Posterior cingulate gyrus (tissue), 11 donors: ENCODE data around the gene RELN.
"Not testable (repeated sequence)": the region's sequence is repeated elsewhere in the genome, so short reads cannot be mapped to it uniquely, and the experiment has no call there.

Experiments
- DNase-seq, 10 donors: peaks; one replicate each; pipeline versions ENCODE4 v3.0.0 to v3.0.0-alpha.2; 2020 to 2021; ENCODE audit warnings: mixed read lengths in 3 of 10
- intact Hi-C: fragments of 100-400 bp; cut with DNase I; formaldehyde crosslinking; loops from one replicate; pipeline ENCODE4 v1.15.1; 2023

The RELN gene

DNA sequence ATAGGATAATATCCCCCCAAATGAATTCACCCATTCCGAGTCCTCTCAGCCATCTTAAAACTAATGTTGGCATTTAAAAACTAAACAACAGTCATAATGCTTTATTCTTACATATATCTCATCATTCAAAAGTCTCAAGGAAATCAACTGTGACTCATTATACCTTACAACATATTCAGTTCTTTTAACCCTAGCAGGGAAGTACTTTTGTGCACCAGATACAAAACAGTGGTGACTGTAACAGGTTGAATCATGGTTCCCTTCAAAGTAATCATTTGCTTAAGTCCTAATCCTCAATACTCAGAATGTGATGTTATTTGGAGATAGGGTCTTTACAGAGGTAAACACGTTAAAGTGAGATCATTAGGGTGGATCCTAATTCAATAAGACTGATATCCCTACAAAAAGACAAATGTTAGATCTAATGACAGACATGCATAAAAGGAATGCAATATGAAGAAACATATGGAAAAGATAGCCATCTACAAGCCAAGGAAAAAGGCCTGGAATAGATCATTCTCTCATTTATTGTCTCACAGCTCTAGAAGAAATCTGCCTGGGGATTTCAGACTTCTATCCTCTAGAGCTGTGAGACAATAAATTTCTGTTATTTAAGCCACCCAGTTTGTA lies 42.3 kb downstream of the RELN start:
- no peak for DNase-seq
- intact Hi-C loops, result loop anchor here (10.0 kb wide), 1 partner anchor 68 kb away; no protein-coding TSS in a partner anchor

DNA sequence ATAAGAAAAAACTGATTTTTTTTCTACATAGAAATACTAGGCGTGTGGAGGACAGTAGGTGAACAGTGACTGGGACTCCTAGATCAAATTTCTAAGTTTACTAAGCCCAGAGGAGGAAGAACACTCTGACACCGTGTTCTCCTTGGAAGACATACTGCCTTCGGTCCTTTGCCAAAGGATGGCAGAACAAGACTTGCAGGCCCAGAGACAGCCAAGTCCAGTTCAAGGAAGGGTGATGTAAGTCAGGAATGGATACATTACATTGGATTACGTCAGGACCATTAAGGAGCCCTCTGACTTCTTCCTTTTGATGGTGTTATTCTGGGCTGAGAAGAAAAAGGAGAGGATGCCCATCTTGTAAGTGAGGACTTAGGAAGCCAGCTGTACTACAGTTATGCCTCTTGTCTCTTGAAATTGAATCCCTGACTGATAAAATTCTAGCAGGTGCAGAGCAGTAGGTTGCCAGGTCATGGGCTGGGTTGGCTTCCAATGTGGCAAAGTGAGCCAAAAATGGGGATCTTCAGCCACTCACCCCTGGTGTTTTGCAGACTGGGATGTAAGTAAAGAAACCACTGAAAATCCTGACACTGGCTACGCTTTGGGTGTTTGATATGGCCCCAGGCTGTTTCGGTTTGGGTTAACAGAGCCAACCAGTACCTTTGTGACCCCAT lies 45.1 kb downstream of the RELN start:
- intact Hi-C loops, result loop anchor here (10.0 kb wide), 1 partner anchor 70 kb away; no protein-coding TSS in a partner anchor
- DNase-seq, result no peak

DNA sequence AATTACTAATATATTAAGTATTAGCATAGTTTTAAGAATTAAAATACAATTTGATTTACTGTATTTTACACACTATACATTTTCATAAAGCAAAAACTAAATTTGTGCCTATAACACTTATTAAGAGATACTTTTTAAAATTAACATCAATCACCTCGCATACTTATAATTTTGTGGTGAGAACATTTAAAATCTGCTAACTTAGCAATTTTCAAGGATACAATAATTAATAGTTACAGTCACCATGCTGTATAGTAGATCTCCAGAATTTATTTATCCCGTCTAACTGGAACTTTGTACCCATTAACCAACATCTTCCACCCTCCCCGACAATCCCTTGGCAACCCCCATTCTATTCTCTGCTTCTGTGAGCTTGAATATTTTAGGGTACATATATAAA lies 47.5 kb downstream of the RELN start:
- no peak for DNase-seq
- intact Hi-C loops, result loop anchor here (10.0 kb wide), 1 partner anchor 73 kb away; no protein-coding TSS in a partner anchor

DNA sequence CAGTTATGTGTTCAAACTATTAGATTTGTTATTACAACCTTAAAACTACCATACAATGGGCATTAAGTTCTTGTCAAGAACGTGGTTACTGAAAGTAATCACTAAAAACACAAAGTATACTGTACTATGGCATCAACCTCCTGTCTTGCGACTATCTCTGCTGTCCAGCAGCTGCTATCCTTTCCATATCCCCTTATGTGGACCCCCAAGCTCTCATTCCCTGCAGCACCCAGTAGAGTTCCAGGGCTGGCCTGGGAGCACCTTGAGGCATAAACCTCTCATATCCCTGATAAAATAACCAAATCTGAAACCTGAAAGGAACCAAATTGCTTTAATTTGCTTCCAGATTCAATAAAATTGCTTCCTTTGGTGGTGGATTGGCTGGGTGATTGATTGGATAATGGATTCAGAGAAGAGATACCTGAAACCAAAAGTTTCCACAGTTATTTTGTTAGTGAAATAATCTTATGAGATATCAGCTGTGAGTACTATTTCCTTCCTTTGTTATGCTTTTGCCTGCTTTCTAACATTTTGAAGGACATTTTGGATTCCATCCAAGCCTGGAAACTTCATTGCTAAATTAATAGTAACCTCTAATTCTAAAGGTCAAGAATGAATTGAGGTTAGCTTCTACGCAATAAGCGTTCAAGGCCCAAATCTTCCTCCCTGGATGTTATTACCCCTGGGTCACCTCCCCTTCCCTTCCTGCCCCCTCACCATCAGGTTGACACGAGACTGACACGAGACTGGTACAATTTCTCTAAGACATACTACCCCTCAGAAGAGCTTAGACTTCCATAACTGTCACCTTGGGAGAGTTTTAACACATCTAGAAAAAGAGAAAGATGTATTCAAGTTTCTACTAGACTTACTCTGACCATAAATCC lies 48.8 kb downstream of the RELN start:
- no peak for DNase-seq
- intact Hi-C loops, result loop anchor here (10.0 kb wide), 1 partner anchor 74 kb away; no protein-coding TSS in a partner anchor

DNA sequence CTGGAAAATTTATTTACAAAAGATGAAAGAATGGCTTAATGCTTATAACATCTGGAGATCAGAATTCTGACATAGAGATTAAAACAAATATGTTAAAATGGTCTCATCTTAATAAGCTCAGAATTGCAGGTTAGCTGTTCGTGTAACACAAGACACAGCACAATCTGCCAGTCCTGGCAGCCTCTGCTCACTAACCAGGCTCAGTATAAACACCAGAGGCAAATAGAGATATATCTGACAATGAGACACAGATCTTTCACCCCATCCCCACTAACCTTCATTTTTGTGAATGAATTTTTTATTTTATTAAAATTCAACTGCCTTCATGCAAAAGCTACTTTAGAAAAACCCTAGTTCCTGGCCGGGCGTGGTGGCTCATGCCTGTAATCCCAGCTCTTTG lies 51.8 kb downstream of the RELN start:
- intact Hi-C loops, result no loop called here
- no peak for DNase-seq

DNA sequence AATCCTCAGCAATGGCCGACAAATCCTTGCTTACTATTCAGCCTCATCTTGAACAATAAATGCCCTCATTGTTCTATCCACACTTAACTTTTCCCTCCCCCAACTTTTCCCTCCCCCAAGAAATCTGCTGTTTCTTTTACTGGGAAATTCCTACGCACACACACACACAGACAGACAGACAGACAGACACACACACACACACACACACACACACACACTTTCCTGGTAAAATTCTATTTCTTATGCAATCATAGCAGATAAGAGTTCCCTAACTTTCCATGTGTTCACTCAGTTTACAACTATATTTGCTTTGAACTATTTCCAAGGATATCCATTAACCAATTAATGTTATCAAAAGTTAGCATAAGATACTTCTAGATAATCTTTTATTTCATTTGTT lies 52.9 kb downstream of the RELN start:
- DNase-seq, result no peak
- intact Hi-C loops, result no loop called here

DNA sequence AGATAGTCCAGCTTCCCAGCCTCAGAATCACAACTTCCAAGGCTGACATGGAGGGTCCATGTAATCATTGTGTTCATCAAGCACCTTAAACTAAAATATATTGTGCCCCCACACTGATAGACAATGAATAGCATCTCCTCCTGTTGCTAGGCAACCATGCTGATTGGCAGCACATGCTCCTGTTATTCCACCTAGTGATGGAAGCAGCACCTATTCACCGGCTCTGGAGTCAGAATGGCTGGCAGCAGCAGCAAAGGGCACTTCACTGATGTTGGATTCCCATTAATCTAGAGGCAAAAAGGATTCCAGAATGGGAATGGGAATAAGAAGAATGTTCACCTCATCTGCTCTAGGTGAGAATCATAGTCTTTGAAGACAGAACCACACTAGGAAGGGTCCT lies 55.0 kb downstream of the RELN start:
- intact Hi-C loops, result no loop called here
- no peak for DNase-seq

DNA sequence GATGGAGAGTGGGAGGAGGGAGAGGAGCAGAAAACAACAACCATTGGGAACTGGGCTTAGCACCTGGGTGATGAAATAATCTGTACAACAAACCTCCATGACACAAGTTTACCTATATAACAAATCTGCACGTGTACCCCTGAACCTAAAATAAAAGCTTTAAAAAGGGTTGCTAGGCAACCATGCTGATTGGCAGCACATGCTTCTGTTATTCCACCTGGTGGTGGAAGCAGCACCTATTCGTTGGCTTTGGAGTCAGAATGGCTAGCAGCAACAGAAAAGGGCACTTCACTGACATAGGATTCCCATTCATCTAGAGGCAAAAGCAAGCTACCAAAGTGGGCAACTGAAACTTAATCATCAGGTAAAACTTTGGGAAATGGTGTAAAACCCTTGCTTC lies 57.1 kb downstream of the RELN start:
- intact Hi-C loops, result no loop called here
- DNase-seq, result no peak

DNA sequence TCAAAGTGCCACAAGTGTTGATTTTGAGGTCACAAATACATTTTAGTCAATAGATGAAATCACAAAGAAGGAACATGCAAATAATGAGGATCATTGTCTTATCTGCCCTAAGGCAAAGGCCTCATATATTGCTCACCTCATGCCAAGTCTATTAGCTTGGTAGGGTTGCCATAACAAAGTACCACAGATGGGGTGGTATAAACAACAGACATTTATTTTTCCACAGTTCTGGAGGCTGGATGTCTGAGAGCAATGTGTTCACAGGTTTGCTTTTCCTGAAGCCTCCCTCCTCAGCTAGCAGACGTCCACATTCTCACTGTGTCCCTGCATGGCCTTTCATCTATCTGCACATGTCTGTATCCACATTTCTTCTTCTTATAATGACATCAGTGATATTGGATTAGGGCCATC lies 59.6 kb downstream of the RELN start:
- intact Hi-C loops, result no loop called here
- DNase-seq, result no peak

DNA sequence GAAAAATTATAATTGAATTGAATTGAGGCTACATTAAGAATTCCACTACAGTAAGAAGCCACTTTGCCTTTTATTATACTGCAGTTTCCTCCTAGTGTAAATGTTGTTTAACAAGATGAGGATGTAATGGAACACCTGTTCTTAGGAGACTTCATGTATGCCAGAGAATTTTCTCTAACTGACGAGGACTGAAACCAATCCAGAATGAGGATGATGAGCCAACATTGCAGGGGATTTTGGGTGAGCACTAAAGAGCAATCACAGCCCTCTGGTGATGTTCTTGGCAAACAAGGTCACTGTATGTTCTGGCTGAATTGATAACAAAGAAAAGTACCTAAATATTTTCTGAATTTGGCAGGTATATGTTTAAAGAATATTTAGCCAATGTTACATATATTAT lies 60.9 kb downstream of the RELN start:
- intact Hi-C loops, result no loop called here
- no peak for DNase-seq

DNA sequence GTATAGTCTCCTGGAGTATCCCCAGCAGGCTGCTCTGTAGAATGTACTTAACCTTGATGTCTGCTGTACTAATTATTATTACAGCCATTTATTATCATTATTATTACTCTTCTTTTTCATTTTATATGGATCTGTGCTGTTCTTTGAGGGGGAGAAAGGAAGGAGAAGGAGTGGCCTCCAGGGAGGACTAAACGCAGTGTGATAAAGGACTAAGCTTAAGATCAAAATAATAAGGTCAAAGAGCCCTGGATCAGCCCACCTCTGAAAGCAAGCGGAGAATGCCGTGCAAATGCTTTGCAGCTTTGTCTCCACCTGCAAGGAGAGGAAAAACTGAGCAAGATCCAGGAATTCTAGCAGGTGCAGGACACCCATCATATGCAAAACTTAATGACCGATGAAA lies 65.3 kb downstream of the RELN start:
- intact Hi-C loops, result no loop called here
- DNase-seq, result no peak

DNA sequence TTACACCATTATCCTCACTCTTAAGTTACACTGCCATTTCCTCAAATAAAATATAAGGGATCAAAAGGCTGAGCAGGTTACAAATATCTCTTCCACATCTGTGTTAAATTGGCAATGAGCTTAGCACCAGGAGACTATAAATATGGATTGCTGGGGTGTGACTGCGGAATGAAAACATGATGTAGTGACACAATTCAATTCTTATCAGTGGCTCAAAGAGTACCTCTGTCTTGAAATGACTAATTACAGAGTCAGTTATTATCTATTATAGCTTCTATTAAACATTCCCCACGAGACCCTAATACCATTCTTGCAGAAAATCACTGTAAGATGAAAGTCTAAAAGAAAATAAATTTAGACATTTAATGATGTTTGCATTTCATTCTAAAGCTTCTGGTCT lies 67.1 kb downstream of the RELN start:
- intact Hi-C loops, result no loop called here
- DNase-seq, result no peak

DNA sequence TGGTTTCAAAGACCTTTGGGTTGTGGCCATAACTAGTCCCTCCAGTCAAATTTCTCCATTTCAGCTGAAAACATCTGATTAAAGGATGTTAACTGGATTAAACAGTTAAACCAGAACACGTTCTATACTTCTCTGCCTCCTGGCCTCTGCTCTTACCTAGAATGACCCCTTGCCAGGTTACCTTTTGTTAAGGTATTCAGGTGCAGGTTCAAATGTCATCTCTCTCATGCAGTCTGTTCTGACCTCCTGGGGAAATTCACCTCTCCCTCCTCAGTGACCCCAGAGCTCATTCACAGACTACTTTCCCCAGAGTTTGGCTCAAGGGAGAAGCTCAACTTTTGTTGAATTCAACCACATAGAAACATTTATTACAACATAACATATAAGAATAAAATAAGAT lies 67.8 kb downstream of the RELN start:
- intact Hi-C loops, result no loop called here
- DNase-seq, result no peak

DNA sequence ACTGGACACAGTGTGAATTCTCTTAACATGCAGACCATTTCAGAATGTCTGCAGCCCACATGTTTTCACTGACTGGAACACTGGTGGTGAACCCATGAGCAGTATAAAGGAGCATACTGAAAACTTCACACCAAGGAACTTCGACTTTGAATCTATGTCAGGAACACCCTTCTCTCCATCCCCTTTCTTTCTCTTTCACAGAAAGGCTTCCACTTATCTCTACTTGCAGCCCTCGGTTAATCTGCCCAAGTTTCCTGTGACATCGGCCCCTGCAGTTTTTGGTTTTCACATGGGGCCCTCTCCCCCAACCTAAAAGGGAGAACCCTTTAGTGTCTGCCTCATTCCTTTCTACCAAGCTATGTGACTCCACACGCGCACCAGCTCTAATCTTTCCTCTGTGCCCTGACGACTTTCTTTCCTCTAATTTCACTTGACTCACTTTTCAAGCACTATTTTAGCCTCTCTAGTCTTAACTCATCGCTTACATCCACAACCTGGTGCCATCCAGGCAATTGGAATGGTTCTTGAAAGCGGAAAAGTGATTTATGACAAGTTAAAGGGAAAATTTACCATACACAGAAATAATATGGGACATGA lies 70.1 kb downstream of the RELN start:
- DNase-seq, result no peak
- intact Hi-C loops, result no loop called here

DNA sequence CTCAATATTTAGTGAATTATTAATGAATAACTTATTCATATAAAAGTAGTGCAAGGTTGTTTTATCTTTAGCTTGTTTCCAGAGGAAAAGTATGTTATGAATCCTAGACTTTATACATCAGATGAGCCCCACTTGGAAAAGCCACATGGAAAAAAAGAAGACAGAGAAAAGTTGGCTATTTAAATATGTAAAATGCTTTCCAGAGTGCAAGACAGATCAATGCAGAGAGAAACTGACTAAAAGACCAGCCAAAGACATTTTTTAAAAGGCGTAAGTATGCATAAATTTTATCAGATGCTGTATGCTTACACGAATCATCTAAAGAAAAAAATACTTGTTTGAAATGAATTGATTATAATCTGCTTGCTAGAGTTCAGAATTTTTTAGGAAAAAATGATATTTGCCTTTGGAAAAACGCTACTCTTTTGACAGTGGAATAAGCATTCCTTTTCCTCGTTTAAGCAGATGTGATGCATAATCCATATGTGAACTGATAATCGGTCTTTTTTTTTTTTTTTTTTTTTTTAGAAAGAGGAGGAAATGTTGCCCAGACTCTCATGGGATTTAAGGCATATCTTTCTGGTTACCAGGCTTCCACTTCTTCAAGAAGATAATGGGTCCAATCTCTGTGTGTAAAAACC lies 70.7 kb downstream of the RELN start:
- DNase-seq, result no peak
- intact Hi-C loops, result no loop called here

DNA sequence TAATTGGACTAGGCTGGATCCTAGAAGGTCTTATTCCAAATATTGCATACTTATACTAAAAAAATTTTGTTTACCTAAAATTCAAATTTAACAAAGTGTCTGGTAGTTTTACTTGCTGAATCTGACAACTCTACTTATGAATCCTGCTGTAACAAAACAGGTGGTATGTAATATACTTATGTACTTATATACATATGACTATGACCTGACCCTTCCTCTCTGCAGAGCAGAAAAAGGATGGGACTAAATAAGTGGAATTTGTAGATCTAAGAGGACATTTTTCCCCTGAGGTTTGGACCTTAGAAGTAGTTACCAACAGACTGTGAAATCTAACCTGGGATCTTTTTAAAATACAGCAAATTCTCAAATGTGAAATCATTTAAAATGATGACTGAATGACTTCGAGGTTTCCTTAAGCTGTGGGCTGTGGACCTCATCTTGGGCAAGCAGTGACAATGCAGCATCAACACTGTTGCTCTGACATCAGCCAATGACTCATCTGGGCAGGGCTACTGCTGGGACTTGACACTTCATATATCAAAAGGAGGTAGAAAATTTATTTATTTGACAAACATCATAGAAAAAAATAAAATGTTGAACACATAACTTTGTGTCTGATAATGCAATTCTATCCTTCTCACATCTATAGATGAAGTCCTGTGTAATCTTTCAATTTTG lies 73.6 kb downstream of the RELN start:
- no peak for DNase-seq
- intact Hi-C loops, result no loop called here

DNA sequence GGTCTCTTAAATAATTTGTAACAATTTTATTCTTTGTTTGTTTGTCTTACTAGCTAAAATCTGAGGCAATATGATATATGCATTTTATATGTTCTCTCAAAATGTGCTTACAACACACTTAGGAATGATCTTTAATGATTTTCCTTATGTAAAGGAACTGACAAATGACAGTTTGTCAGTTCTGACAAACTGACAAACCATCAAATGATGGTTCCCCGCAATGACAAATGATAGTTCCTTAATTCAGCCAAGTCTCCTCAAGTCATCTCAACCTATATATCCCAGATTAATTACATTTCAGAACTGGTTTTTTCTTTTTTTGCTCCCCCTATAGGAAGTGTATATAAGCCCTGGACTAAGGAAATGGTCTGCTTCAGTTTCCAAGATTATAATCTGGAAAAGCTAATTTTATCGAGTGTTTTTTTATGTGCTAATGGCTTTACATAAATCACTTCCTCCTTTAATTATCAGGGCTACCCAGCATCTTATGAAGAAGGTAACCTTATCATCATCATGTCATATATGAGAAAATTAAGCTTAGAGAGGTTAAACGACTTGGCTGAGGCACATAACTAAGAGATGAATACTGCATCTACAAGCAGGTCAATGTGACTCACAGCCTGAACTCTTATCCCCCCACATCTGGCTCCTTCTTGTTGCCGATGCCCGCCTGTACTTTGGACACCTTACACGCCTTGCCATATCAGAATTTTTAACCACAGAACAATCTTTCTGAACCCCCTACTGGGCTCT lies 75.1 kb downstream of the RELN start:
- intact Hi-C loops, result no loop called here
- DNase-seq, result no peak

DNA sequence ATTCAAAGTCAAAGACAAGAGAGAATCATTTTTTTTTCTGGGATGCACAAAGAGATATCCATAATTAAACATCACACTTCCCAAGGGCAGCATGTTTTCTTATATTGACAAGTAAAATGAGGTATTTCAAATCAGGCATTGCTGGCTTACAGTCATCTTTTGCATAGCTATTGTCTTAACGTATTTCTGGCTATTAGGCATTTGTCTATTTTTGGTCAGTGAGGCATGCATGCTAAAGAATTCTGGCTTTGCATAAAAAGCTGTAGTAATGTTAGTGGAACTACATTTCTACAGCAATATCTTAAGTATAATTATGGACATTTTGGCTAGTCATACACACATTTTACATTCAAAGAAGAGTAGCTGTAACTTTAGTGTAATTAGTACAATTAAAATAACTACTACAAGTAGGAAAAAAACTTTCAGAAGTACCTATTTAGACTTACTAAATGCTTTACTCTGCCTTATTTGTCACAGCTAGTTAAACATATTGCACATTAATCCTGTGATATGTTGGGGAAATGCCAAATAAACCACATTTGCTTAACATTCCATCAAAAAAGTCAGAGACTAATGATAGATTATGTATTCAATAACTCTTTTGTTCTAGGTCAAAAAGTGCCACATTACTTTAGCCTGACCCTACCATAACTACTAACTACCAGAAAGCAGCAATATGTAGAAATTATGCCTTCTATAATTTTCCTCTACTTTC lies 76.4 kb downstream of the RELN start:
- intact Hi-C loops, result no loop called here
- no peak for DNase-seq

DNA sequence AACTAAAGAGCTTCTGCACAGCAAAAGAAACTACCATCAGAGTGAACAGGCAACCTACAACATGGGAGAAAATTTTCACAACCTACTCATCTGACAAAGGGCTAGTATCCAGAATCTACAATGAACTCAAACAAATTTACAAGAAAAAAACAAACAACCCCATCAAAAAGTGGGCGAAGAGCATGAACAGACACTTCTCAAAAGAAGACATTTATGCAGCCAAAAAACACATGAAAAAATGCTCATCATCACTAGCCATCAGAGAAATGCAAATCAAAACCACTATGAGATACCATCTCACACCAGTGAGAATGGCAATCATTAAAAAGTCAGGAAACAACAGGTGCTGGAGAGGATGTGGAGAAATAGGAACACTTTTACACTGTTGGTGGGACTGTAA lies 78.4 kb downstream of the RELN start:
- DNase-seq, intact Hi-C loops: not testable (repeated sequence)
